Breast epithelium (tissue), 3 donors: ENCODE measurements around the gene SV2C.
"Not testable (repeated sequence)": the region's sequence is repeated elsewhere in the genome, so short reads cannot be mapped to it uniquely, and the experiment has no call there.

Experiments
- CTCF ChIP-seq, 3 donors: fragments of 450-650 bp; IDR thresholded peaks; one replicate each; pipeline ENCODE4 v1.5.1; 2016 to 2017; ENCODE audit warnings: antibody characterized with exemption in 3 of 3, mild to moderate bottlenecking in 3 of 3, moderate library complexity in 3 of 3
- POLR2AphosphoS5 ChIP-seq, 3 donors: sonication (generic); formaldehyde crosslinking; IDR thresholded peaks; one replicate each; pipeline ENCODE4 v1.6.1; 2017; ENCODE audit warnings: antibody characterized with exemption in 3 of 3

- not testable (repeated sequence) for TF ChIP-seq CTCF, POLR2AphosphoS5 (IDR thresholded peaks at IDR 0.05)
Observed at GRCh38 chr5:76336253-76336809, 253.1 kb downstream of the SV2C start.
